Endodermal cell (in vitro differentiated cells): ENCODE measurements around the gene HLCS. TPM values are rescaled to one million over a fixed set of nuclear protein-coding genes. Genes with fewer than 3 reads are reported as not detected.

Experiments used
- DNase-seq: peaks from one replicate; pipeline ENCODE4 v3.0.0-alpha.2; 2017
- H3K27ac ChIP-seq: 2 replicates; pipeline ENCODE4 v1.5.1; 2013; ENCODE audit warnings: mild to moderate bottlenecking, low read depth, low read length, moderate library complexity
- H3K27me3 ChIP-seq: 2 replicates; pipeline ENCODE4 v1.6.1; 2013; ENCODE audit warnings: mild to moderate bottlenecking, low read length, moderate library complexity; ENCODE audit not compliant: insufficient read depth, control insufficient read depth, poor library complexity, severe bottlenecking
- H3K36me3 ChIP-seq: 2 replicates; pipeline ENCODE4 v1.7.0; 2013; ENCODE audit warnings: mild to moderate bottlenecking, low read length, moderate library complexity; ENCODE audit not compliant: control insufficient read depth, insufficient read depth
- H3K4me1 ChIP-seq: one replicate; pipeline ENCODE4 v1.7.0; 2013; ENCODE audit warnings: low read length; ENCODE audit not compliant: control insufficient read depth, insufficient read depth
- H3K4me3 ChIP-seq: 2 replicates; pipeline ENCODE4 v1.5.1; 2013; ENCODE audit warnings: mild to moderate bottlenecking, low read length, moderate library complexity
- H3K9ac ChIP-seq: 2 replicates; pipeline ENCODE4 v1.6.1; 2013; ENCODE audit warnings: mild to moderate bottlenecking, low read length, moderate library complexity; ENCODE audit not compliant: poor library complexity, severe bottlenecking; ENCODE audit errors: extremely low read depth
- H3K9me3 ChIP-seq: 2 replicates; pipeline ENCODE4 v1.6.1; 2013; ENCODE audit warnings: mild to moderate bottlenecking, low read length, moderate library complexity; ENCODE audit not compliant: control insufficient read depth
- H3K27ac Mint-ChIP-seq: 2 replicates; pipeline ENCODE4 v1.8.0; 2020; ENCODE audit warnings: mixed read lengths
- H3K27me3 Mint-ChIP-seq: 2 replicates; pipeline ENCODE4 v1.8.0; 2021; ENCODE audit warnings: mild to moderate bottlenecking, mixed read lengths; ENCODE audit not compliant: insufficient read depth
- H3K36me3 Mint-ChIP-seq: 2 replicates; pipeline ENCODE4 v1.8.0; 2020; ENCODE audit warnings: low read depth, mixed read lengths
- H3K4me1 Mint-ChIP-seq: 2 replicates; pipeline ENCODE4 v1.8.0; 2020; ENCODE audit warnings: mixed read lengths
- H3K4me3 Mint-ChIP-seq: 2 replicates; pipeline ENCODE4 v1.8.0; 2020; ENCODE audit warnings: mild to moderate bottlenecking, moderate library complexity, mixed read lengths
- H3K9me3 Mint-ChIP-seq: 2 replicates; pipeline ENCODE4 v1.8.0; 2020; ENCODE audit warnings: mild to moderate bottlenecking, mixed read lengths
- WGBS, 2 experiments: methylation state at CpG; one replicate each; pipeline versions ENCODE4 v1.1.5 to v1.1.7; 2013; ENCODE audit warnings: missing lambda C conversion rate in 2 of 2, mixed read lengths in 1 of 2; ENCODE audit not compliant: insufficient coverage in 1 of 2, insufficient read length in 1 of 2; 5-methylcytosine and 5-hydroxymethylcytosine counted together
- total RNA-seq, 2 donors: library from RNA; stranded (reverse); fragmentation: NEBNext Ultra II Directional in 1 of 2; extraction: Animal tissue kit (Norgen Biotek cat#: 25700) in 1 of 2; gene quantifications; 2 replicates in 1 of 2; 3 replicates in 1 of 2; pipeline ENCODE4 v1.2.1, GENCODE V29; 2021
- TF ChIP-seq, protein P1 (sequence below): fragments of 200-600 bp; sonication (generic); conservative IDR thresholded peaks from 2 replicates; pipeline ENCODE4 v1.5.0; 2021; ENCODE audit warnings: antibody characterized with exemption, mild to moderate bottlenecking

HLCS gene
- total RNA-seq, 2 donors from 2014 or later = 25.0 to 30.1 TPM

GRCh38 chr21:36849461-36850105 lies 116.9 kb downstream of the HLCS start:
- Mint-ChIP-seq H3K9me3 (no peaks in the 10 kb centered on the region), H3K27me3 (peaks cover 15% of the 10 kb centered on the region), H3K36me3 (no peaks in the 10 kb centered on the region), H3K4me1 (peaks cover 36% of the 10 kb centered on the region), H3K4me3 (no peak overlapping the region), H3K27ac (no peak overlapping the region)
- no peaks in the 10 kb centered on the region for H3K4me1 ChIP-seq
- H3K36me3 ChIP-seq = no peaks in the 10 kb centered on the region
- no peaks in the 10 kb centered on the region for H3K9me3 ChIP-seq
- DNase-seq = no peak
- TF ChIP-seq, protein P1, sequence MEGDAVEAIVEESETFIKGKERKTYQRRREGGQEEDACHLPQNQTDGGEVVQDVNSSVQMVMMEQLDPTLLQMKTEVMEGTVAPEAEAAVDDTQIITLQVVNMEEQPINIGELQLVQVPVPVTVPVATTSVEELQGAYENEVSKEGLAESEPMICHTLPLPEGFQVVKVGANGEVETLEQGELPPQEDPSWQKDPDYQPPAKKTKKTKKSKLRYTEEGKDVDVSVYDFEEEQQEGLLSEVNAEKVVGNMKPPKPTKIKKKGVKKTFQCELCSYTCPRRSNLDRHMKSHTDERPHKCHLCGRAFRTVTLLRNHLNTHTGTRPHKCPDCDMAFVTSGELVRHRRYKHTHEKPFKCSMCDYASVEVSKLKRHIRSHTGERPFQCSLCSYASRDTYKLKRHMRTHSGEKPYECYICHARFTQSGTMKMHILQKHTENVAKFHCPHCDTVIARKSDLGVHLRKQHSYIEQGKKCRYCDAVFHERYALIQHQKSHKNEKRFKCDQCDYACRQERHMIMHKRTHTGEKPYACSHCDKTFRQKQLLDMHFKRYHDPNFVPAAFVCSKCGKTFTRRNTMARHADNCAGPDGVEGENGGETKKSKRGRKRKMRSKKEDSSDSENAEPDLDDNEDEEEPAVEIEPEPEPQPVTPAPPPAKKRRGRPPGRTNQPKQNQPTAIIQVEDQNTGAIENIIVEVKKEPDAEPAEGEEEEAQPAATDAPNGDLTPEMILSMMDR = no peak
- no peak overlapping the region for H3K27ac ChIP-seq
- H3K9ac ChIP-seq = no peak overlapping the region
- H3K27me3 ChIP-seq = no peaks in the 10 kb centered on the region
- no peak overlapping the region for H3K4me3 ChIP-seq
- WGBS, 2 experiments = 91 to 92% methylated on average over 6 to 7 of the region's 7 CpGs

GRCh38 chr21:36848730-36849274 lies 117.7 kb downstream of the HLCS start:
- Mint-ChIP-seq H3K27ac (no peak overlapping the region), H3K4me3 (no peak overlapping the region), H3K36me3 (no peaks in the 10 kb centered on the region), H3K27me3 (peaks cover 15% of the 10 kb centered on the region), H3K4me1 (peaks cover 34% of the 10 kb centered on the region), H3K9me3 (no peaks in the 10 kb centered on the region)
- Histone ChIP-seq H3K4me3 (no peak overlapping the region), H3K27me3 (no peaks in the 10 kb centered on the region), H3K9me3 (no peaks in the 10 kb centered on the region), H3K27ac (no peak overlapping the region), H3K36me3 (no peaks in the 10 kb centered on the region), H3K4me1 (no peaks in the 10 kb centered on the region), H3K9ac (no peak overlapping the region)
- TF ChIP-seq, protein P1 = no peak
- 99 to 100% methylated on average over 1 to 3 of the region's 3 CpGs for WGBS, 2 experiments
- DNase-seq = no peak

DNA sequence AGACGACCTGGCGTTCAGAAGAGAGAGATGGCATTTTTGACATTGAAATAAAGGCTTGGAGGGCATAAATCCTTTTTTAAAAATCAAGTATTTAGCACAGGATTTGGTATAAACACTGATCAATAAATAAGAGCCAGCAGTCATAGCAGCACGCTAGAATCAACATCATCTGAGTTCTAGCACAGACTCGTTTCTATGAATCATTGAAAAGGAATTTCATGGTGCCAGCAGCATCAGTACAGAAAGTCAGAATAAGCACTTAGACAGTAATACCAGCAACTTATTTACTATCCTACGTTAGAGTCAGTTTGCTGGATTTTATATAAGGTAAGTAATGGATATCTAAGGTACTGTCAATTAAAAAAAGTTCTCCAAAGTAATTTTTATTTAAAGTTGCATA lies 119.3 kb downstream of the HLCS start:
- H3K27me3 Mint-ChIP-seq = peaks cover 8% of the 10 kb centered on the region
- H3K4me3 ChIP-seq = no peak overlapping the region
- no peaks in the 10 kb centered on the region for H3K9me3 Mint-ChIP-seq
- H3K27me3 ChIP-seq = no peaks in the 10 kb centered on the region
- H3K36me3 ChIP-seq = no peaks in the 10 kb centered on the region
- no peak overlapping the region for H3K9ac ChIP-seq
- H3K27ac ChIP-seq = no peak overlapping the region
- H3K4me1 ChIP-seq = no peaks in the 10 kb centered on the region
- H3K36me3 Mint-ChIP-seq = peaks cover 1% of the 10 kb centered on the region
- WGBS, 2 experiments = 75 to 83% methylated on average over 3 to 4 of the region's 5 CpGs
- no peak for DNase-seq
- TF ChIP-seq, protein P1 = no peak
- H3K27ac Mint-ChIP-seq = no peak overlapping the region
- peaks cover 24% of the 10 kb centered on the region for H3K4me1 Mint-ChIP-seq
- H3K9me3 ChIP-seq = no peaks in the 10 kb centered on the region
- no peak overlapping the region for H3K4me3 Mint-ChIP-seq
